ENCODE results near the gene ZBED4.

Gene ZBED4

DNA sequence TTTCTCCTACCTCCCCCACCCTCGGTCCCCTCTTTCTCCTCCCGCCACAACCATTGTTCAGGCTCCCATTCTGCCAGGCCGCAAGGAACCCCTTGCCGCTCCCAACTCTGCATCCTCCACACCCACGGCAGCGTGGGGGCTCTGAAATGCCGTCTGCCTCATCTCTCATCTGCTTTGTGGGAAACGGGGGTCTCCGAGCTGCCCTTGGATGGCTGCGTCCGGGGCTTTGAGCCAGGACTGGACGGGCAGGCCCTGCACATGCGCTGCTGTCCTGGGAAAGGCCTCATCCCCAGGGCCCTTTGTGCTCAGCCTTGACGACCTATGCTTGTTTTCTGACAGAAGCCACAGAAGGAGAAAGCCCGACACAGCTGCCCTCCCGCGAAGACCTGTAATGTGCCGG is 73.3 kb downstream of the ZBED4 start:
- Histone ChIP-seq H3K4me3 (ENCODE audit: insufficient read depth, low read length, poor library complexity, severe bottlenecking) (no peak overlapping the region), H3K79me2 (ENCODE audit: insufficient read depth, low read length) (no peaks in the 10 kb centered on the region), H4K20me1 (ENCODE audit: low read depth, low read length) (no peaks in the 10 kb centered on the region), H2AFZ (ENCODE audit: low read depth, low read length, severe bottlenecking) (no peak overlapping the region), H3K27me3 (ENCODE audit: low read length) (no peaks in the 10 kb centered on the region), H3K9me3 (ENCODE audit: insufficient read depth, low read length) (no peaks in the 10 kb centered on the region), H3K4me2 (ENCODE audit: low read depth, low read length, poor library complexity, severe bottlenecking) (no peak overlapping the region), H3K9ac (ENCODE audit: low read length) (no peak overlapping the region), H3K27ac (ENCODE audit: low read depth, low read length) (no peak overlapping the region), H3K9me2 (replicated peaks; ENCODE audit: insufficient read depth, low read length) (no peaks in the 10 kb centered on the region), H3F3A (ENCODE audit: insufficient read depth) (peaks cover 38% of the 10 kb centered on the region), H3K36me3 (ENCODE audit: low read length) (no peaks in the 10 kb centered on the region)
- no peak for TF ChIP-seq EZH2phosphoT487 (conservative IDR thresholded peaks at IDR 0.05; ENCODE audit: low read length)
- TF ChIP-seq, protein P1, sequence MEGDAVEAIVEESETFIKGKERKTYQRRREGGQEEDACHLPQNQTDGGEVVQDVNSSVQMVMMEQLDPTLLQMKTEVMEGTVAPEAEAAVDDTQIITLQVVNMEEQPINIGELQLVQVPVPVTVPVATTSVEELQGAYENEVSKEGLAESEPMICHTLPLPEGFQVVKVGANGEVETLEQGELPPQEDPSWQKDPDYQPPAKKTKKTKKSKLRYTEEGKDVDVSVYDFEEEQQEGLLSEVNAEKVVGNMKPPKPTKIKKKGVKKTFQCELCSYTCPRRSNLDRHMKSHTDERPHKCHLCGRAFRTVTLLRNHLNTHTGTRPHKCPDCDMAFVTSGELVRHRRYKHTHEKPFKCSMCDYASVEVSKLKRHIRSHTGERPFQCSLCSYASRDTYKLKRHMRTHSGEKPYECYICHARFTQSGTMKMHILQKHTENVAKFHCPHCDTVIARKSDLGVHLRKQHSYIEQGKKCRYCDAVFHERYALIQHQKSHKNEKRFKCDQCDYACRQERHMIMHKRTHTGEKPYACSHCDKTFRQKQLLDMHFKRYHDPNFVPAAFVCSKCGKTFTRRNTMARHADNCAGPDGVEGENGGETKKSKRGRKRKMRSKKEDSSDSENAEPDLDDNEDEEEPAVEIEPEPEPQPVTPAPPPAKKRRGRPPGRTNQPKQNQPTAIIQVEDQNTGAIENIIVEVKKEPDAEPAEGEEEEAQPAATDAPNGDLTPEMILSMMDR (IDR thresholded peaks at IDR 0.05; ENCODE audit: insufficient read depth, low read length, poor library complexity, severe bottlenecking): no peak

DNA sequence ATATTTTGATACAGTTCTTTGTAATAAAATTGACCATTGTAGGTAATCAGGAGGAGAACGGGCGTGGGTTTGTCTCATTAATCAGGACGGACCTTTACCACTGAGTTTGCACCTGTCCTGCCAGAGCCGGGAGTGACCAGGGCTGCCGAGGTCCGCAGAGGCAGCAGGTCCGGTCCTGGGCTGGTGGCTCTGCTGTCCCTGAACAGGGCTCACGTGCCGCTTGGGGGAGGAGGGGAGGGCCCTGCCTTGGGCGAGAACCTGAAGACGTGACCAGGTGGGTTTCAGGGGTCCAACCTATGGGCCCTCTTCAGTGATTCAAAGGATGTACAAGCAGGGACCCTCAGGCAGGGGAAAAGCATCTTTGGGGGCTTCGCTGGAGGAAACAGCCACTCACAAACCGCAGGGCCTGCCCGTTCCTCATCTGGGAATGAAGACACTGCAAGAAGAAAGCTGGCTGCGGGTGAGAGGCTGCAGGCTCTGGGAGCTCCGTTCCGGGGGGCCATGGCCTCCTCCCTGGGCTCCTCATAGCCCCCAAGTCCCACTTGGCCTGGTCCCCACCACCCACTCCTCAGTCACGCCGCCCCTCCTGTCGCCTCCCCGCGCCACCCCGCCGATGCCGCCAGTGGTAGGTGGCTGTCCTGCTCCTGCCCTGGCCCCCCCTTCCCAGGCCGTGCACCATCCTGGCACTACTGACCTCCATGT is 74.0 kb downstream of the ZBED4 start:
- Histone ChIP-seq H4K20me1 (ENCODE audit: low read depth, low read length) (no peaks in the 10 kb centered on the region), H3K9ac (ENCODE audit: low read length) (no peak overlapping the region), H3K36me3 (ENCODE audit: low read length) (no peaks in the 10 kb centered on the region), H3F3A (ENCODE audit: insufficient read depth) (peaks cover 38% of the 10 kb centered on the region), H3K27ac (ENCODE audit: low read depth, low read length) (no peak overlapping the region), H2AFZ (ENCODE audit: low read depth, low read length, severe bottlenecking) (no peak overlapping the region), H3K79me2 (ENCODE audit: insufficient read depth, low read length) (no peaks in the 10 kb centered on the region), H3K9me3 (ENCODE audit: insufficient read depth, low read length) (no peaks in the 10 kb centered on the region), H3K4me3 (ENCODE audit: insufficient read depth, low read length, poor library complexity, severe bottlenecking) (no peak overlapping the region), H3K4me2 (ENCODE audit: low read depth, low read length, poor library complexity, severe bottlenecking) (no peak overlapping the region), H3K9me2 (replicated peaks; ENCODE audit: insufficient read depth, low read length) (no peaks in the 10 kb centered on the region), H3K27me3 (ENCODE audit: low read length) (no peaks in the 10 kb centered on the region)
- no peak for TF ChIP-seq EZH2phosphoT487 (conservative IDR thresholded peaks at IDR 0.05; ENCODE audit: low read length)
- TF ChIP-seq, protein P1 (IDR thresholded peaks at IDR 0.05; ENCODE audit: insufficient read depth, low read length, poor library complexity, severe bottlenecking): no peak

DNA sequence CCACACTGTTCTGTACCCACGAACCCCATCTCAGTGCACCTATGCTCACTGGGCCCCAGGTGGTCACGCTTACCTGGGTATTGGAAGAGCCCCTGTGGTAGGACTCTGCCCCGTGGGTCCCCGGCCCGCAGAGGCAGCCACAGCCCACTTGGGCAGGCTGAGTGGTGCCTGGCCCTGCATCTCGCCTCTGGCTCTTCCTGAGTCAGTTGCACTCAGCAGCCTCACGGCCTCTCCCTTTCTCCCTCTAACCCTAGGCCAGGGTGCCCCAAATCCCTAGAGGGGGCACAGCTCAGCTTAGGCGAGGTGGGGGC is 74.5 kb downstream of the ZBED4 start:
- Histone ChIP-seq H3K79me2 (ENCODE audit: insufficient read depth, low read length) (no peaks in the 10 kb centered on the region), H3K9ac (ENCODE audit: low read length) (no peak overlapping the region), H4K20me1 (ENCODE audit: low read depth, low read length) (no peaks in the 10 kb centered on the region), H3K36me3 (ENCODE audit: low read length) (no peaks in the 10 kb centered on the region), H3K4me3 (ENCODE audit: insufficient read depth, low read length, poor library complexity, severe bottlenecking) (no peak overlapping the region), H3K4me2 (ENCODE audit: low read depth, low read length, poor library complexity, severe bottlenecking) (no peak overlapping the region), H3F3A (ENCODE audit: insufficient read depth) (peaks cover 40% of the 10 kb centered on the region), H3K9me2 (replicated peaks; ENCODE audit: insufficient read depth, low read length) (no peaks in the 10 kb centered on the region), H2AFZ (ENCODE audit: low read depth, low read length, severe bottlenecking) (no peak overlapping the region), H3K27ac (ENCODE audit: low read depth, low read length) (no peak overlapping the region), H3K27me3 (ENCODE audit: low read length) (no peaks in the 10 kb centered on the region), H3K9me3 (ENCODE audit: insufficient read depth, low read length) (no peaks in the 10 kb centered on the region)
- TF ChIP-seq, protein P1 (IDR thresholded peaks at IDR 0.05; ENCODE audit: insufficient read depth, low read length, poor library complexity, severe bottlenecking): no peak
- TF ChIP-seq EZH2phosphoT487 (conservative IDR thresholded peaks at IDR 0.05; ENCODE audit: low read length): no peak
